GM19452 (cell line): Measurements from ENCODE around the gene ASPHD1.
"Not testable (repeated sequence)": the region's sequence is repeated elsewhere in the genome, so short reads cannot be mapped to it uniquely, and the experiment has no call there.

ENCODE experiments used
- ATAC-seq: cut with Tn5 transposase; IDR thresholded peaks from one replicate; pipeline ENCODE4 v1.9.1; 2021; ENCODE audit not compliant: unreplicated experiment

ASPHD1 gene

GRCh38 chr16:29906520-29907244, 6.4 kb downstream of the ASPHD1 start:
- ATAC-seq = no peak

DNA sequence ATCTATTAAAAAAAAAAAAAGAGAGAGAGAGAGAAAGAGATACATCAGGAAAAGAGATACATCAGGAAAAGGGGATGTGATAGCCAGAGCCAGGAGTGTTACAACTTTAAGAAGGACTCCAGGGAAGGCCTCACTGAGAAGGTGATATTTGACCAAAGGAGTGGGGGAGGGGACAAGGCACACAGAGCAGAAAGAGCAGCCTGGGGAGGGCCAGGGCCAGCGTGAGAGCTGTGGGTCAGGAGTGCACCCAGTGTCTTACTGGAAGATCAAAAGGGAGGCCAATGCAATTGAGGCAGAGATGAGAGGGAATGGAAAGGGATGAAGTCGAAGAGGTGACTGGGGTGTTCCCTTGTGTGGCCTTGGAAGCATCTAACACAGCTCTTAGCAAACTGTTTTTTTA, 7.7 kb downstream of the ASPHD1 start:
- ATAC-seq = no peak

DNA sequence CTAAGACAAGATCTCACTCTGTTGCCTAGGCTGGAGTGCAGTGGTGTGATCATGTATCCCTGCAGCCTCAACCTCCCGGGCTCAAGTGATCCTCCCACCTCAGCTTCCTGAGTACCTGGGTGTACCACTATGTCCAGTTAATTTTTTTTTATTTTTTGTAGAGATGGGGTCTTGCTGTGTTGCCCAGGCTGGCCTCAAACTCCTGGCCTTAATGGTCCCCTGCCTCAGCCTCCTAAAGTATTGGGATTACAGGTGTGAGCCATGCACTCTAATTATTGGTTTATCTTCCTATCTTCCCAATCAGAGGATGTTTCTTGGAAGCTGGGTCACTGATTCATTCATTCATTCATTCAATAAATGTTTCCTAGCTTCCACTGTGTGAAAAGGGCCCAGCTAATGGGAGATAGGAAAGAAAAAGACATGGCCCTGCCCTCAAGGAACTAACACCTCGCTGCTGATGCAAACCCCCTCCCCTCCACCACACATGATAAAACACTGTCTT, 8.5 kb downstream of the ASPHD1 start:
- no peak for ATAC-seq

DNA sequence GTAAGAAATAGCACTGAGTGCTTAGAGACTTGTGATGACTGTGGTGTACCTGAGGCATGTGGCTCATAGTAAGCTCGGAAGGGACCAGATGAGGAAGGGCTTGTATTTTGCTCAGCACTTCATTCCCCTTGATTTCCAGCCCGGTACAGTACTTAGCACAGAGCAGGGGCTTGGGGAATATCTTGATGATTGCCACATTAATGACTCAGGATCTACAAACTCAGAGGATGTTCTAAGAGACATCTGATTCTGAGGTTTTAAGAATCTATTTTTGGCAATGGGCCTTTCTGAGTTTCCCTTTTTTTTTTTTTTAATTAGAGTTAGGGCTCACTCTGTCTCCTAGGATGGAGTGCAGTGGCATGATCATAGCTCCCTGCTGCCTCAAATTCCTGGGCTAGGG, 9.1 kb downstream of the ASPHD1 start:
- no peak for ATAC-seq

GRCh38 chr16:29909851-29910250, 9.6 kb downstream of the ASPHD1 start:
- not testable (repeated sequence) for ATAC-seq

DNA sequence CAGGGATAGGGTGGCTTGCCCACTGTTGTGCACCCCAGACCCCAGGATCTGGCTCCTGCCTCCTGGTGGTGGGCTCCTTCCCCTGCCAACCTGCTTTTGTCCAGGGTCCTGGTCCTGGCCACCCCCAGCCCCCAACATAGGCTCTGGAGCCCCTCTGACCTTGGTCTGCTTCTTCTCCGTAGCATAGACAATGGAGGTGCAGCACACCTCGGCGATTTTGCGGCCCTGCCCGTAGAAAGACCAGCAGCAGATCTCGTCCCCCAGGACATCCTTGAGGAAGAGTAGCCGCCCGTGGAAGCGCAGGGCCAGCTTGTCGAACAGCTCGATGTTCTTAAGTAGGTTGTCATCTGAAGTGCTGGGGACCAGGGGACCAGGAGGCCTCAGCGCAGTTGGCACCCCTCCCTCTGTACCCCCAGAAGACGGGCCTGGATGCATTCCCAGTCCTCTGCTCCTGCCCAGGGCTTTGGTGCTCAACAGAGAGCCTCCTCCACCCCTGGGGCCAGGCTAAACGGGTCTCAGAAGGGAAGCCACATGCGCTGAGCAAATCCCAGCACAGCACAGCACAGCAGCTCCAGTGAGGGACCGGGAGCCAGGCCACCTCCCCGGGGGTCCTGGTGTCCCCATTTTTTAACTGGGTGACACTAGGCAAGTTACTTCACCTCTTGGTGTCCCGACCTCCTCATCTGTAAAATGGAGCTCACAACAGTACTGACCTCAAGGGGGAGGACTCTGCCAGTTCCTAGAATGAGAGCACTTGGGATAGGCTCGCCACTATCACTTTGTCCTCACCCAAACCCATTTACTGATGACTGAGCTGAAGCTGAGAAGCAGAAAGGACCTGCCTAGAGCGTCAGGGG, 10.8 kb downstream of the ASPHD1 start:
- ATAC-seq = no peak

GRCh38 chr16:29911676-29912010, 11.4 kb downstream of the ASPHD1 start:
- no peak for ATAC-seq

GRCh38 chr16:29912087-29912486, 11.8 kb downstream of the ASPHD1 start:
- ATAC-seq = no peak

DNA sequence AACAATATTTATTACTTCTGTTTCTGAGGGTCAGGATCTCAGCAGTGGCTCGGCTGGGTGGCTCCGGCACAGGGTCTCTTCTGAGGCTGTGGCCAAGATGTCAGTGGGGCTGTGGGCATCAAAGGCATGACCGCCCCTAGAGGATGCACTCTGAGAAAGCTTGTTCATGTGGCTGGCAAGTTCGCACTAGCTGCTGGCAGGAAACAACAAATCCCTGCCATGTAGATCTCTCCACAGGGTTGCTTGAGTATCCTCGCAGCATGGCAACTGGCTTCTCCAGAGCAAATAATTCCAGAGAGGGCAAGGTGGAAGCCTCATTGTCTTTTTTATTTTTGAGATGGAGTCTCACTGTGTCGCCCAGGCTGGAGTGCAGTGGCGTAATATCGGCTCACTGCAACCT, 13.2 kb downstream of the ASPHD1 start:
- no peak for ATAC-seq

DNA sequence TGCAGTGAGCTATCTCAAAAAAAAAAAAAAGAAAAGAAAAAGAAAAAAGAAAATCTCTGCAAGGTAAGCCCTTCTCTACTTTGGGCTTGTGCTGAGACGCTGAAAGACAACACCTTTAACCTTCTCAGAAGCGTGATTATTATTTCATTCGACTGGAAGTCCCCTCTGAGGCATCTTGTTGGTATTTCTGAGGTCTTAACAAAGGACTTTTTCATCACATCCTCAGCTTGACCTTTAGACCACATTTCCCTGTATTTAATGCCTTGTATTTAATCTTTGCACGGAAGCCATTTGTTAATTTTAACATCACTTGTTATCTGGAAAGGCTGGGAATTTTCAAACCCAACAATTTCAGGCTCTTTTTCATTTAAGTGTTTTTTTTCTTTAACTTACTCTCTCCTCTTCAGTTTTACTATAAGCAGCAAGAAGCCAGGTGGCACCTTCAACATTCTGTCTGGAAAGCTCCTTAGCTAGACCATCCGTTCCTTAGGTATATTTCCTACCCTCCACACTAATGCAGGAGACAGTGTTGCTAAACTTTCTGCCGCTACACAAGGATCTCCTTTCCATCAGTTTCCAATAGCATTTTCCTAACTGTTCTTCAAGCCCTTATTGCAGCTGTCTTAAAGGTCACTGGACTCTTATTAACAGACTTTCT, 15.4 kb downstream of the ASPHD1 start:
- no peak for ATAC-seq

GRCh38 chr16:29916979-29917378, 16.7 kb downstream of the ASPHD1 start:
- ATAC-seq = no peak

DNA sequence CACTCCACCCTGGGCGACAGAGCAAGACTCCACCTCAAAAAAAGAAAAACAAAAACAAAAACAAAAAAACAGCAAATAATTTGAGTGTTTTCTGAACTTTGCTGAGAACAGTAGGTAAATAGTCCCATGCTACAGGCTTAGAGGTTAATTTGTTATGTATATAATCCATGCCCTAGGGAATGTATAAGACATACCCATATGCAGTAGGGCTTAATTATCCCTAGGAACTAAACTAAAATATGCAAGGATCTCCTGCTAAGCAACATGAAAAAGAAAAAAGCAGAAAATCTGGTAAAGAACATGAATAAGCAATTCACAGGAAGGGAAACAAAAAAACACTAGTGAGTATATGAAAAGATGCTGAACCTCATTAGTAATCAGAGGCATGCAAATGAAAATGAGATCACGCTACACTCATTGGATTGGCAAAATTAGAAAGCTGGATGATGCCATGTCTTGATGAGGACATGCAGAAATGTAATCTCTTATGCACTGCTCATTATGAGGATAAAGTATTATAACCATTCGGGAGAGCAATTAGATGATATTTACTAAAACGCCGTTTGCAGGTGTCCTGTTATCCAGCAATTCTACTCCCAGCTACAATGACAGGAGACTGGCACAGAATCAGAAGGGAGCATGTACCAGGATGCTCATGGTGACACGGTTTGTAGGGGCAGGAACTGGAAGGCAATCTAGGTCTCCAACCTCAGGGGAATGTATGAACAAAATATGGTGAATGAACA, 20.2 kb downstream of the ASPHD1 start:
- ATAC-seq = no peak

- ATAC-seq = no peak
Measured at GRCh38 chr16:29921034-29921385, 20.7 kb downstream of the ASPHD1 start.

DNA sequence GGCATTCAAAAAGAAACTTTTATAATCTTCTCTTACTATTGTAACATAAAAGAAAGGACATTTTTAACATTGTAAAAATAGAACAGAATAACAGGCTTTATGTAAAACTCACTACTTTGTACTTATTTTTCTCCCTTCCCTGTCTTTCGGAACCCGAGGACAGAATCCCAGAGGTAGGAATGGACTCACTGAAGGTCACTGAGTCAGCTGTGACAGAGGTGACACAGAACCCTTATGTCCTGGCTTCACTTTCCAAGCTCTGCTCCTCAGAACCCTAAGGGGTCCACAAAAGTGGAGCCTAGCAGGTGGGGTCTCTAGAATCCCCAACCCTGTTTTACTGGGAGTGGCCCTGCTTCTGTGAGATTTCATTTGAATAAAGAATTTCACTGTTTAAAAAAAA, 22.0 kb downstream of the ASPHD1 start:
- no peak for ATAC-seq

DNA sequence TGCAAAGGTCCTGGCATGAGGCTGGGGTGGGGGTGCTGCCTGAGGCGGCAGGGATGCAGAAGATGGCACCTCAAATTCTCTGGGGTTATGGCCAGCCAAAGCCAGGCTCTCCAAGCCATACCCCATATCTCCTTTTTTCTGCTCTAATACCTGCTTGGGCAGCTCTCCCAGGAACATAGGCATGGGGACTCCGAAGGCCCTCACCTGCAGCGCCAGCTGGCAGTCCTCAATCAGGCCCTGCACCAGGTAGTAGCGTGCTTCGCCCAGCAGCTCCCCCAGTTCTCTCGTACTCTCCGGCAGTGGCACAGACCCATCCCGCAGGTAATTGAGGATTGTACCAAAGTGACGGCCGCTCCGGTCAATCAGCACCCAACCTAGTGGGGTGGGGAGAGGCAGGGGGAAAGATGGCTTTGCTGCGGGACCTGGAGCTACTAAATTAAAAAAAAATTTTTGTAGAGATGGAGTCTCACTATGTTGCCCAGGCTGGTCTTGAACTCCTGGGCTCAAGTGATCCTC, 22.8 kb downstream of the ASPHD1 start:
- ATAC-seq = no peak

DNA sequence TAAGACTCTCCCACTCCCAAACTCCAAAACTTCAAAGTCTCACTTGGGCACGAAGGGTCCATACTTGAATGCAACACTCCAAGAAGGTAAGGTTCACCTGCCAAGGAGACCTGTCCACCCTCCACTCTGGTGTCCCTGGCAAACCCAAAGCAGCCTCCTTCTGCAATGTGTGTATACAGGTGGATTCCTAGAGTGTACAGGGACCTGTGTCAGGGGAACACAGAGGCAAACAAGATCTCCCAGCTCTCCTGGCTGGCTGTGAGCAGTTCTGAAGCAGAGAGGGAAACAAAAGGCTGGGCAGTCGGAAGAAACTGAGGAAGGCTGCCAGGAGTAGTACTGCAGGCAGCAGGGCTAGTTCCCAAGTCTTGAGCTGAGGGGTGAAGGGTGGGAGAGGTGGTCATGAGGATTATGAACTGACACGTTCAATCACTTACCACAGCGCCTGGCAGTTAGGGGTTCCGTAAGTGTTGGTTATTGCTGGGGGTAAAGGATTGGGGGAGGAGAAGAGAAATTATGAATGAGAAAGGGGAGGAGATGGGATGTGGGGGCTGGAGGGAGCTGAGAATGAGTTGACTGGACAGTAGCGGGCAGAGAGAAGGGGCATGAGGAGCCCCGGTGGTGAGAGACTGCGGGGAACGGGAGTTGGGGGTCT, 24.9 kb downstream of the ASPHD1 start:
- no peak for ATAC-seq

GRCh38 chr16:29925781-29926710, 25.8 kb downstream of the ASPHD1 start, which contains the start of gene KCTD13:
Gene KCTD13, minus strand, starts transcription at chr16:29926226. Its CDS starts 193 bp downstream, at chr16:29926033.
- peak; percentile 83 for ATAC-seq

DNA sequence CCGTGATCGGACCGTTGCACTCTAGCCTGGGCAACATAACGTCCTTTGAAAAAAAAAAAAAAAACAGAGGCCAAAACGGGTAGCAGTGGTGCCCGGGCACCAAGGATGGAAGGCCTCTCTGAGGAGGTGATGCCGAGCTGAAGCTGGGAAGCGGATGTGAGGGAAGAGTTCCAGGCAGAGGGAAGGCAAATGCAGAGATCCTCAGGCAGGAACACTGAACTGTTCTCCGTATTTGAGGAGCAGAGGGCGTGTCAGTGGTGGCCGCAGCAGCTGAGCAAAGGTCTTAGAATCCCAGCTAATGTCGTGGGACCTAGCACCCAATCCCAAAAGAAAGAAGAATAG, 26.4 kb downstream of the ASPHD1 start:
- no peak for ATAC-seq
